Endothelial cell of umbilical vein (primary cell): Measurements from ENCODE around the gene MYBBP1A.

Experiments used
- CTCF ChIP-seq, 2 donors: IDR thresholded peaks; 1 replicate in 1 of 2; 2 replicates in 1 of 2; pipeline ENCODE4 v1.5.1; 2011; ENCODE audit warnings: low read length in 2 of 2, mild to moderate bottlenecking in 2 of 2, moderate library complexity in 2 of 2, control low read depth in 1 of 2, inconsistent platforms in 1 of 2, low read depth in 1 of 2; ENCODE audit not compliant: insufficient read depth in 1 of 2; ENCODE audit errors: extremely low read depth in 1 of 2
- EZH2 ChIP-seq: IDR thresholded peaks from 2 replicates; pipeline ENCODE4 v1.6.1; 2012; ENCODE audit warnings: borderline replicate concordance, low read depth, mild to moderate bottlenecking, moderate library complexity, low read length, inconsistent platforms; ENCODE audit not compliant: severe bottlenecking
- FOS ChIP-seq: IDR thresholded peaks from 2 replicates; pipeline ENCODE4 v1.6.1; 2011; ENCODE audit warnings: mild to moderate bottlenecking, low read length, moderate library complexity, borderline replicate concordance; ENCODE audit not compliant: insufficient read depth
- MYC ChIP-seq: IDR thresholded peaks from one replicate; pipeline ENCODE4 v1.6.1; 2011; ENCODE audit warnings: mild to moderate bottlenecking, low read depth, low read length
- POLR2A ChIP-seq: IDR thresholded peaks from 2 replicates; pipeline ENCODE4 v1.6.1; 2012; ENCODE audit warnings: low read depth, mild to moderate bottlenecking, control low read depth, low read length
- POLR2AphosphoS5 ChIP-seq: IDR thresholded peaks from 2 replicates; pipeline ENCODE4 v1.6.1; 2012; ENCODE audit warnings: low read depth, mild to moderate bottlenecking, control low read depth, low read length, moderate library complexity; ENCODE audit not compliant: insufficient read depth
- TF ChIP-seq, protein P1 (sequence below): IDR thresholded peaks from 2 replicates; pipeline ENCODE4 v1.6.1; 2011; ENCODE audit not compliant: insufficient read depth, insufficient read length

- no peak for TF ChIP-seq CTCF (IDR thresholded peaks at IDR 0.05; ENCODE audit: extremely low read depth in 1 of 2, insufficient read depth in 1 of 2, low read depth in 1 of 2, low read length in 2 of 2)
- TF ChIP-seq FOS = no peak
- TF ChIP-seq EZH2 = no peak
- TF ChIP-seq POLR2A = no peak
- no peak for TF ChIP-seq POLR2AphosphoS5
- TF ChIP-seq, protein P1, sequence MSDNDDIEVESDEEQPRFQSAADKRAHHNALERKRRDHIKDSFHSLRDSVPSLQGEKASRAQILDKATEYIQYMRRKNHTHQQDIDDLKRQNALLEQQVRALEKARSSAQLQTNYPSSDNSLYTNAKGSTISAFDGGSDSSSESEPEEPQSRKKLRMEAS = no peak
- TF ChIP-seq MYC = no peak
Observed at GRCh38 chr17:4518901-4519300, 36.3 kb downstream of the MYBBP1A start.
